HepG2 (cell line): ENCODE measurements around the gene STK40. TPM values are rescaled to one million over a fixed set of nuclear protein-coding genes. Genes with fewer than 3 reads are reported as not detected.

Source experiments
- DMAP1 ChIP-seq: IDR thresholded peaks from 2 replicates; pipeline ENCODE4 v1.6.1; 2016
- ETV6 ChIP-seq: sonication (generic); formaldehyde crosslinking; conservative IDR thresholded peaks from 2 replicates; pipeline ENCODE4 v1.4.0; 2020; ENCODE audit warnings: missing genetic modification reagents
- GATAD1 ChIP-seq: IDR thresholded peaks from 2 replicates; pipeline ENCODE4 v1.6.1; 2016; ENCODE audit warnings: missing genetic modification reagents, missing compliant biosample characterization
- GTF2F1 ChIP-seq: fragments of 150-350 bp; IDR thresholded peaks from 2 replicates; pipeline ENCODE4 v1.6.1; 2014; ENCODE audit warnings: low read length
- KLF16 ChIP-seq, 2 experiments: sonication (generic) in 1 of 2; formaldehyde crosslinking in 1 of 2; IDR thresholded peaks; 2 replicates each; pipeline versions ENCODE4 v1.6.1 to v1.8.0; 2016 to 2023; ENCODE audit warnings: missing genetic modification reagents in 2 of 2, missing compliant biosample characterization in 1 of 2
- NRL ChIP-seq: sonication (generic); formaldehyde crosslinking; IDR thresholded peaks from 2 replicates; pipeline ENCODE4 v1.5.0; 2020; ENCODE audit warnings: missing genetic modification reagents, mild to moderate bottlenecking, moderate library complexity, borderline replicate concordance
- RFX1 ChIP-seq: fragments of 450-650 bp; IDR thresholded peaks from 2 replicates; pipeline ENCODE4 v1.6.1; 2017
- THAP11 ChIP-seq: IDR thresholded peaks from 2 replicates; pipeline ENCODE4 v1.6.1; 2016; ENCODE audit warnings: missing biosample characterization, missing genetic modification reagents
- YEATS2 ChIP-seq: sonication (generic); formaldehyde crosslinking; IDR thresholded peaks from 2 replicates; pipeline ENCODE4 v1.4.0; 2020; ENCODE audit warnings: missing genetic modification reagents, borderline replicate concordance
- ZKSCAN5 ChIP-seq: sonication (generic); formaldehyde crosslinking; IDR thresholded peaks from 2 replicates; pipeline ENCODE4 v1.5.1; 2020; ENCODE audit warnings: mild to moderate bottlenecking, missing genetic modification reagents
- ZNF138 ChIP-seq: sonication (generic); formaldehyde crosslinking; IDR thresholded peaks from 2 replicates; pipeline ENCODE4 v1.5.0; 2020; ENCODE audit warnings: mild to moderate bottlenecking, low read depth, missing genetic modification reagents
- ZNF343 ChIP-seq: sonication (generic); formaldehyde crosslinking; IDR thresholded peaks from 2 replicates; pipeline ENCODE4 v1.4.0; 2020; ENCODE audit warnings: mild to moderate bottlenecking, missing genetic modification reagents
- ZNF572 ChIP-seq: sonication (generic); formaldehyde crosslinking; IDR thresholded peaks from 2 replicates; pipeline ENCODE4 v1.5.1; 2020; ENCODE audit warnings: mild to moderate bottlenecking, missing genetic modification reagents
- ZNF619 ChIP-seq: sonication (generic); formaldehyde crosslinking; IDR thresholded peaks from 2 replicates; pipeline ENCODE4 v1.4.0; 2020; ENCODE audit warnings: mild to moderate bottlenecking, missing genetic modification reagents
- ZNF644 ChIP-seq: IDR thresholded peaks from 2 replicates; pipeline ENCODE4 v1.6.1; 2016; ENCODE audit warnings: low read depth
- ZSCAN31 ChIP-seq: sonication (generic); formaldehyde crosslinking; IDR thresholded peaks from 2 replicates; pipeline ENCODE4 v1.5.0; 2020; ENCODE audit warnings: low read depth, mild to moderate bottlenecking, missing genetic modification reagents
- polyA plus RNA-seq, 8 experiments: library from polyadenylated mRNA; depleted of rRNA in 3 of 8; stranded (reverse) in 7 of 8; unstranded in 1 of 8; fragments of >200 nt; fragmentation: Illumina TruSeq in 4 of 8; extraction: Trizol in 4 of 8; gene quantifications; 2 replicates each; pipeline versions ENCODE4 v1.2.1 to v1.2.3, GENCODE V29; 2011 to 2016; ENCODE audit warnings: low read depth in 4 of 8, missing spikeins in 1 of 8, mixed read lengths in 1 of 8; ENCODE audit not compliant: insufficient read depth in 1 of 8
- total RNA-seq, 5 experiments: library from RNA; depleted of rRNA; stranded (reverse); fragments of >200 nt; fragmentation: Illumina TruSeq; extraction: Trizol; gene quantifications; 2 replicates each; pipeline ENCODE4 v1.2.3, GENCODE V29; 2016; ENCODE audit warnings: low read depth in 1 of 5
- TF ChIP-seq, protein P1 (sequence below): sonication (generic); formaldehyde crosslinking; IDR thresholded peaks from 2 replicates; pipeline ENCODE4 v1.4.0; 2020; ENCODE audit warnings: missing genetic modification reagents
- TF ChIP-seq, protein P2 (sequence below): sonication (generic); formaldehyde crosslinking; IDR thresholded peaks from 2 replicates; pipeline ENCODE4 v1.5.0; 2020; ENCODE audit warnings: missing genetic modification reagents
- TF ChIP-seq, protein P3 (sequence below): sonication (generic); formaldehyde crosslinking; IDR thresholded peaks from 2 replicates; pipeline ENCODE4 v1.5.1; 2020; ENCODE audit warnings: missing genetic modification reagents, mild to moderate bottlenecking, borderline replicate concordance
- TF ChIP-seq, protein P4 (sequence below): sonication (generic); formaldehyde crosslinking; IDR thresholded peaks from 2 replicates; pipeline ENCODE4 v1.4.0; 2020; ENCODE audit warnings: low read depth, mild to moderate bottlenecking, missing genetic modification reagents

STK40 gene
- total and polyA plus RNA-seq, 2 of the 13 experiments (the other 11 are each of a cell fraction or from before 2014, with no cell fraction given), result 33.8 to 35.1 TPM

DNA sequence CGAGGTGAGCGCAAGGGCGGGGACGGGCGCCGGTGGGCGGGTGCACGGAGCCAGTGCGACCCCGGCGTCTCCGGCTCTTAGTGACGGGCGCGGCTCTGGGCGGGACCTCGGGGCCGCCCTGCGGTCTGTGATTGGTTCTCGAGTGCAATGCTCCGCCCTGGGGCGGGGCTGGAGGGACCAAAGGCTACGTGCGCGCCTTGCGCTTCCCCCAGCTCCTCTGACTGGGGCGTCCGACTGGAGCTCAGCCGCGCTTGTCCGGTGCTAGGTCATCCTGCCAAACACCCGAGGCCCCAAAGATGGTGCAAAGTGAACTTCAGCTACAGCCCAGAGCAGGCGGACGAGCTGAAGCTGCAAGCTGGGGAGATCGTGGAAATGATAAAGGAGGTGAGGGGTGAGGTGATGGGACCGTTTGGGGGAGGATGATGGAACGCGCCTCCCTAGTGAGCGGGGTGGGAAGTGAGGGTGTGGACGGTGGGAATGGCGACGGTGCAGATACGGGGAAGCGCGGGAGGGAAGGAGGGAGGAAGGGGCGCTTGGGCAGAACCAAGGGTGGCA, 78.7 kb downstream of the STK40 start (continued):
- TF ChIP-seq, protein P1, sequence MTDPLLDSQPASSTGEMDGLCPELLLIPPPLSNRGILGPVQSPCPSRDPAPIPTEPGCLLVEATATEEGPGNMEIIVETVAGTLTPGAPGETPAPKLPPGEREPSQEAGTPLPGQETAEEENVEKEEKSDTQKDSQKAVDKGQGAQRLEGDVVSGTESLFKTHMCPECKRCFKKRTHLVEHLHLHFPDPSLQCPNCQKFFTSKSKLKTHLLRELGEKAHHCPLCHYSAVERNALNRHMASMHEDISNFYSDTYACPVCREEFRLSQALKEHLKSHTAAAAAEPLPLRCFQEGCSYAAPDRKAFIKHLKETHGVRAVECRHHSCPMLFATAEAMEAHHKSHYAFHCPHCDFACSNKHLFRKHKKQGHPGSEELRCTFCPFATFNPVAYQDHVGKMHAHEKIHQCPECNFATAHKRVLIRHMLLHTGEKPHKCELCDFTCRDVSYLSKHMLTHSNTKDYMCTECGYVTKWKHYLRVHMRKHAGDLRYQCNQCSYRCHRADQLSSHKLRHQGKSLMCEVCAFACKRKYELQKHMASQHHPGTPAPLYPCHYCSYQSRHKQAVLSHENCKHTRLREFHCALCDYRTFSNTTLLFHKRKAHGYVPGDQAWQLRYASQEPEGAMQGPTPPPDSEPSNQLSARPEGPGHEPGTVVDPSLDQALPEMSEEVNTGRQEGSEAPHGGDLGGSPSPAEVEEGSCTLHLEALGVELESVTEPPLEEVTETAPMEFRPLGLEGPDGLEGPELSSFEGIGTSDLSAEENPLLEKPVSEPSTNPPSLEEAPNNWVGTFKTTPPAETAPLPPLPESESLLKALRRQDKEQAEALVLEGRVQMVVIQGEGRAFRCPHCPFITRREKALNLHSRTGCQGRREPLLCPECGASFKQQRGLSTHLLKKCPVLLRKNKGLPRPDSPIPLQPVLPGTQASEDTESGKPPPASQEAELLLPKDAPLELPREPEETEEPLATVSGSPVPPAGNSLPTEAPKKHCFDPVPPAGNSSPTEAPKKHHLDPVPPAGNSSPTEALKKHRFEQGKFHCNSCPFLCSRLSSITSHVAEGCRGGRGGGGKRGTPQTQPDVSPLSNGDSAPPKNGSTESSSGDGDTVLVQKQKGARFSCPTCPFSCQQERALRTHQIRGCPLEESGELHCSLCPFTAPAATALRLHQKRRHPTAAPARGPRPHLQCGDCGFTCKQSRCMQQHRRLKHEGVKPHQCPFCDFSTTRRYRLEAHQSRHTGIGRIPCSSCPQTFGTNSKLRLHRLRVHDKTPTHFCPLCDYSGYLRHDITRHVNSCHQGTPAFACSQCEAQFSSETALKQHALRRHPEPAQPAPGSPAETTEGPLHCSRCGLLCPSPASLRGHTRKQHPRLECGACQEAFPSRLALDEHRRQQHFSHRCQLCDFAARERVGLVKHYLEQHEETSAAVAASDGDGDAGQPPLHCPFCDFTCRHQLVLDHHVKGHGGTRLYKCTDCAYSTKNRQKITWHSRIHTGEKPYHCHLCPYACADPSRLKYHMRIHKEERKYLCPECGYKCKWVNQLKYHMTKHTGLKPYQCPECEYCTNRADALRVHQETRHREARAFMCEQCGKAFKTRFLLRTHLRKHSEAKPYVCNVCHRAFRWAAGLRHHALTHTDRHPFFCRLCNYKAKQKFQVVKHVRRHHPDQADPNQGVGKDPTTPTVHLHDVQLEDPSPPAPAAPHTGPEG (CRISPR knock-in tag), result 0 out of 2 replicates have a peak, but pooled peaks have one; percentile 21
- TF ChIP-seq YEATS2 (CRISPR knock-in tag) (no peak), ZKSCAN5 (CRISPR knock-in tag) (peak; percentile 90), RFX1 (peak; percentile 16; the same call in 1 of the 2 replicates), GTF2F1 (no peak), ZNF572 (CRISPR knock-in tag) (peak; percentile 94; the same call in 1 of the 2 replicates), ZNF644 (CRISPR knock-in tag) (no peak), ZSCAN31 (CRISPR knock-in tag) (peak; percentile 76), ZNF619 (CRISPR knock-in tag) (no peak), THAP11 (peak; percentile 44; the same call in 1 of the 2 replicates), DMAP1 (CRISPR knock-in tag) (peak; percentile 67; the same call in 1 of the 2 replicates), ETV6 (no peak), ZNF138 (CRISPR knock-in tag) (0 out of 2 replicates have a peak, but pooled peaks have one; percentile 67), KLF16 (CRISPR knock-in tag; IDR thresholded peaks at IDR 0.05) (peak; percentile 27 to 48; a peak in 2 of 4 replicates), NRL (CRISPR knock-in tag) (peak; percentile 31; the same call in 1 of the 2 replicates), ZNF343 (CRISPR knock-in tag) (peak; percentile 73; the same call in 1 of the 2 replicates), GATAD1 (peak; percentile 33; the same call in 1 of the 2 replicates)
- TF ChIP-seq, protein P2, sequence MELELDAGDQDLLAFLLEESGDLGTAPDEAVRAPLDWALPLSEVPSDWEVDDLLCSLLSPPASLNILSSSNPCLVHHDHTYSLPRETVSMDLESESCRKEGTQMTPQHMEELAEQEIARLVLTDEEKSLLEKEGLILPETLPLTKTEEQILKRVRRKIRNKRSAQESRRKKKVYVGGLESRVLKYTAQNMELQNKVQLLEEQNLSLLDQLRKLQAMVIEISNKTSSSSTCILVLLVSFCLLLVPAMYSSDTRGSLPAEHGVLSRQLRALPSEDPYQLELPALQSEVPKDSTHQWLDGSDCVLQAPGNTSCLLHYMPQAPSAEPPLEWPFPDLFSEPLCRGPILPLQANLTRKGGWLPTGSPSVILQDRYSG (CRISPR knock-in tag), result no peak
- TF ChIP-seq, protein P3, sequence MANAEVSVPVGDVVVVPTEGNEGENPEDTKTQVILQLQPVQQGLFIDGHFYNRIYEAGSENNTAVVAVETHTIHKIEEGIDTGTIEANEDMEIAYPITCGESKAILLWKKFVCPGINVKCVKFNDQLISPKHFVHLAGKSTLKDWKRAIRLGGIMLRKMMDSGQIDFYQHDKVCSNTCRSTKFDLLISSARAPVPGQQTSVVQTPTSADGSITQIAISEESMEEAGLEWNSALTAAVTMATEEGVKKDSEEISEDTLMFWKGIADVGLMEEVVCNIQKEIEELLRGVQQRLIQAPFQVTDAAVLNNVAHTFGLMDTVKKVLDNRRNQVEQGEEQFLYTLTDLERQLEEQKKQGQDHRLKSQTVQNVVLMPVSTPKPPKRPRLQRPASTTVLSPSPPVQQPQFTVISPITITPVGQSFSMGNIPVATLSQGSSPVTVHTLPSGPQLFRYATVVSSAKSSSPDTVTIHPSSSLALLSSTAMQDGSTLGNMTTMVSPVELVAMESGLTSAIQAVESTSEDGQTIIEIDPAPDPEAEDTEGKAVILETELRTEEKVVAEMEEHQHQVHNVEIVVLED (CRISPR knock-in tag), result peak; percentile 82; the same call in 1 of the 2 replicates
- TF ChIP-seq, protein P4, sequence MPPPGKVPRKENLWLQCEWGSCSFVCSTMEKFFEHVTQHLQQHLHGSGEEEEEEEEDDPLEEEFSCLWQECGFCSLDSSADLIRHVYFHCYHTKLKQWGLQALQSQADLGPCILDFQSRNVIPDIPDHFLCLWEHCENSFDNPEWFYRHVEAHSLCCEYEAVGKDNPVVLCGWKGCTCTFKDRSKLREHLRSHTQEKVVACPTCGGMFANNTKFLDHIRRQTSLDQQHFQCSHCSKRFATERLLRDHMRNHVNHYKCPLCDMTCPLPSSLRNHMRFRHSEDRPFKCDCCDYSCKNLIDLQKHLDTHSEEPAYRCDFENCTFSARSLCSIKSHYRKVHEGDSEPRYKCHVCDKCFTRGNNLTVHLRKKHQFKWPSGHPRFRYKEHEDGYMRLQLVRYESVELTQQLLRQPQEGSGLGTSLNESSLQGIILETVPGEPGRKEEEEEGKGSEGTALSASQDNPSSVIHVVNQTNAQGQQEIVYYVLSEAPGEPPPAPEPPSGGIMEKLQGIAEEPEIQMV, result peak; percentile 19; the same call in 1 of the 2 replicates
